HUDEP-2 (cell line): ENCODE data around the gene MEGF11.

Source experiments
- DNase-seq, 76 experiments: peaks; one replicate each; lab custom pipeline; 2025; ENCODE audit not compliant: unreplicated experiment in 76 of 76; lab: John Stamatoyannopoulos, UW

The MEGF11 gene

DNA sequence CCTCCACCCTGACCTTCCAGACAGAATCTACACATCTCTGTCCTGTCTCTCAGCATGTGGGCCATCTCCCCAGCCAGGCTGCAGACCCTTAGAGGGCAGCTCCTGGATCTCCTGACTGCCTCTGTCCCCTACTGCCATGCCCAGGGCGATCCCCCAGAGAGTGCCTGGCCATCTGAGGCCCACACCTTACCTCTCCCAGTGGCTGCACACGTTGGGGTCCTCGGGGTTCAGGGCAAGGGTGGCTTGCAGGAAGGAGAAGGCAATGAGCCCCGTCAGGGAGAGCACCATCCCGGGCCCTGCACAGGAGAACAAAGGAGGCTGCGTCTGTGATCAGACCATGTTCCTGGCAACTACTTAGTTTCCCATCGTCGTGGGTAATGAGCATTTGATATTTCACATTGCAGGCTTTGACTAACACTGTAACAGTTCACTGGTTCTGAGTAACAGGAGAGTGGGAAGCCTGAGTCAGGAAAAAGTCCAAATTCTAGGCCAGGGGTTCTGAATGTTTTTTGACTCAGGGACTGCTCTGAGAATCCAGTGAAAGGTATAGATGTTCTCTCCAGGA, 125.4 kb downstream of the MEGF11 start:
- no peak for DNase-seq

DNA sequence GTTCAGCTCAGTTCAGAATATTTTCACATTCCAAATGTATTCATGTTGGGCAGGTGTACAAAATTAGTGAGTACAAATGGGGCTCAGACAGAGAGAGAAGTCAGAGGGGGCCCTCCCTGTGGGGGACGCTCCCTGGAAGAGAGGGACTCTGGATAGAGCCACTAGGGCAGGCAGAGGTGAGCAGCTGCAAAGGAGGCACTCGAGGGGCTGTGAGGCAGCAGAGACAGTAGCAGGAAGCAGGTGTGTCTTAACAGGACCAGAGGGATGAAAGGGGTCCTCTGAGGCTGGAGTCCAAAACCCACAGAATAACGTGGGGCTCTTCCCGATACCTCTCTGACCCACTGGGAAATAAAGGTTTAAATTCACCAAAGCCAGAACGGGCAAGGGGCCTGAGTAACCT, 127.1 kb downstream of the MEGF11 start:
- no peak for DNase-seq

DNA sequence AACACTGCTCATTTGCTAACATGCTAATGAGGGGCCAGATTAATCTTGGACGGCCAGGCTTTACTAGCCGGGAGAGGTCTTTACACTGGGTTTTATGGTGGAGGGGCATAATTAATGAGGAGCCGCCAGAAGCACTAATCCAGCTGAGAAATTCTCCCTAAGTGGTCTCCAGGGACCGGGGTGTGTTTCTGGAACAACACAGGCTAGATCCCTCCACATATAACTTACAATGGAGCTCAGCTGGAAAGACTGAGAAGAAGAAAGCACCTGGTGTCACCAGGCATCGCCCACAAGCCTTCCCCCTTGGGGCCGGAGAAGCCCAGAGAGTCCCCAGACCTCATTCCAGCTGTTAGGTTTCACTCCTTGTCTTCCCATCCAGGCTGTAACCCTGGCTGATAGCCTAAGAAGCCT, 127.5 kb downstream of the MEGF11 start:
- no peak for DNase-seq

DNA sequence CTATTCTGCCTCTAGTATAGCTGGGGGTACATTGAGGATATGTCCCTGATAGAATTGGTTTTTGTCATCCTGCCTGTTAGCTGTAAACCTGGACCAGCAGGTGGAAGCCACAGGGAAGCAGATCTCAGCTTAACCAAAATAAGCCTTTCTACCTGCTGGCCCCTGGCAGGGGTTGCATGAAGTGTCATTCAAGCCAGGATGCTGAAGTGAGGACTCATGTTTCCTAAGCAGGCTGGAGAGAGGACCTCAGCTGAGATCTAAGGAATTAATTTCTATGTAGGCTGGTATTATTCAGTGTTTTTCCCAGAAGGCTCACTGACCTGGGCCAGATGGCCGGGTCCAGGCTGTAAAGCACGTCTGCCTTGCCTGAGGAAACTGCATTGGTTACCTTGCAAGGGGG, 128.9 kb downstream of the MEGF11 start:
- DNase-seq: no peak

DNA sequence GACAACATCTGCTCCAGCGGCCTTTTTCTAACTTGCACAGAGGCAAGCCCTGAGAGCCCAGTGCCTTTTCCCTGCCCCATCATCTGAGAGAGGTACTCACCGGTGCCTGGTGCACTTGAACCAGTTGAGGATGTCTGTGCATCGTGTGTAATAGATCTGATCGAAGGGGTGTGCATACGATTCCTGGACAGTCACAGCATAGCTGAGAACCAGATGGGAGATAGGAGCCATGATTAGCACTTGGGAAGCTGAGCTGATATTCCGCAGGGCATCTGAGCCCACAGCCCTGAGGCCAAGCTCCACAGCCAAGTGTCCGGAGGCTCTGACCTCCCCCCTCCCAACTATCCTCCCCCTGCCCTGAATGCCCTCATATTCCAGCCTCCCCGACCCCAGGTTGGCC, 129.8 kb downstream of the MEGF11 start:
- no peak for DNase-seq

DNA sequence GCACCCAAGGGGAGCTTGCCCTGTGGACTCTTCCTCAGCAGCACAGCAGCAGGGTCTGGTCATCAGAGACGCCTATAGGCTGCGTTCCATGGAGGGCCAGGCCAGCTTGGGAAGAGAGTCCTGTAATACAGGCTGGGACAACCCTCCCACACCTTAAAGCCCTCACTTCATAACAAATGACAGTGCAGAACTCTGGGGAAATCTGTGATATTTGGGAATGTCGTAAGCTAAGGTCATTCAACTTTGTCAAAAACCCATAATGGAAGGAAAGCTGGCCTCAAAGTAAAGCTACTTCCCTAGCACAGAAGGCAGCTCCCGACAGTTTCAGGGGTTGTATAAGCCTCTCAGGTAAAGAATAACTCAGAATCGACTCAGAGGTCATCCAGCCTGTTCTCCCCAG, 133.1 kb downstream of the MEGF11 start:
- no peak for DNase-seq

DNA sequence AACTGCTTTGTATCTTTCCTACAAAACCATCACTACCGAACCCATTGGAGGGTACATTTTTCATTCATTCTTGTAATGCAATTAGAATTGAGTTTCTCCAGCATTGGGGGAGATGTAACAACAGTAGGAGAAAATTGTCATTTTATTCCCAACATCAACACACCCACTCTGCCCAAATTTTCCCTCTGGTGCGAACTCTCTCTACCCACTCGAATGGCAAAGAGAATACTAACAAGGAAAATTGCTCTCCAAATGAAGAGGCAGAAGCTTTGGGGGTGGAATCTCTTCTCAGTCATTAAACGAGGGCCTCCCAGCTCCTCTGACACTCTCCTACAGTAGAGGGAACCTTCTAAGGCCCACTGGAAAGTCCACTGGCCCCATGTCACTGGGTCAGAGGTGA, 135.7 kb downstream of the MEGF11 start:
- DNase-seq: no peak

DNA sequence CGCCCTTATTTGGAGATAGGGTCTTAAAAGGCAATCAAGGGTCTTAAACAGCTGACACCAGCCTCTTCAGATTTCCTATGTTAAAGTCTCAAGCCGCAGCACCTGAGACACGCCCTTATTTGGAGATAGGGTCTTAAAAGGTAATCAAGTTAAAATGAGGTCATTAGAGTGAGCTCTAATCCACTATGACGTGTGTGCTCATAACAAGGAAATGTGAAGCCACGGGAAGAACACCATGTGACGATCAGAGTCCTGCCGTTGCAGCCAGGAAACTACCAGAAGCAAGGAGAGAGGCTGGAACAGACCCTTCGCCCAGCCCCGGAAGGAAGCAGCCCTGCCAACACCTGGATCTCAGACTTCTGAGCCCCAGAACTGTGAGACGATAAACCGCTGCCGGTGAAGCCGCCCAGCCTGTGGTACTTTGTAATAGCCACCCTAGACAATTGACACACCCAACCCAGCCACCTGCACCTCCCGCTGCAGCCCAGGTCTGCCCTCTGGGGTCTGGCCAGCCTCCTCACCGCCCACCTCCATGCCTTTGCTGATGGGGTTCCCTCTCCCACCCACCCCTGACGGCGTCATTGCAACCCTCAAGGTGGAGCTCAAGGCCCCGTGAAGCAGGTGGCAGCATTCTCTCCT, 137.9 kb downstream of the MEGF11 start:
- DNase-seq: no peak

DNA sequence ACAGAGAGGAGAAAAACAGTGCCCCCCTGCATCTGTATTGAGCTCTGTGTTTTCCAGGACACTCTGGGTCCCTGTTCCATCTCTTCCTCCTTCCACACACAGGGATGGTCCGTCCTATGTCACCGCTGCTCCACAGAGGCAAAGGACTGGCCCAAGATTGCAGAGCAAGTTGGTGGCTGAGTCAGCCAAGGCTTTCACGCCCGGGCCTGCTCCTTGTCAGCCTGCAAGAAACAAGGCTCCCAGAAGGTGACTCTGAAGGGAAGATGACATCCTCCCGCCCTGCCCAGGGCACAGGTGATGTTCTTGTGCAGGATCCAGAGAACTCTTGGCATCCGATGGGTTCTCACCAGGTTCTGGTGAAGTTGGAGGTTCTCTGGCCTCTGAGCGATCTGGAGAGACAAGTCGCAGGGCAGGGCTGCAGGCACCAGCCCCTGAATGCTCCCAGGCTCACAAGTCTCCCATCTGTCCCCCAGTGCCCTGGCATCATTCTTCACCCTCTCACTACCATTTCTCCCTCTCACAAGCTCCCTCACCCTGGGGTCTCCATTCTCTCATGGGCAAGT, 138.6 kb downstream of the MEGF11 start:
- no peak for DNase-seq

DNA sequence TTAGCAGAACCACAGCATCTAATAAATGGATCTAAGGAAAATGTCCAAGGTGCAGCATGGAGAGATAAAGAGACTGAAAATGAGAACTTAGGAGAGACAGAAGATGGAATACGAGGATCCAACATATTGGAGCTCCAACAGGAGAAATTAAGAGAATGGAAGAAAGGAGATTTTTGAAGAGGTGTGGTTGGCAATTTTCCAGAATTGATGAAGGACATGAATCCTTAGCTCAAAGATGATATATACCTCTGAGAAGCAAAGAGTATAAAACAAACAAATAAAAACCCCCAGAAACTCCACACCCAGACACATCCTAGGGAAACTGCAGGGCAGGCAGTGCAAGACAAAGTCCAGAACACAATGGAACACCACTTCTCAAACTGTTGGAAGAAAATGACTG, 141.2 kb downstream of the MEGF11 start:
- DNase-seq: no peak

DNA sequence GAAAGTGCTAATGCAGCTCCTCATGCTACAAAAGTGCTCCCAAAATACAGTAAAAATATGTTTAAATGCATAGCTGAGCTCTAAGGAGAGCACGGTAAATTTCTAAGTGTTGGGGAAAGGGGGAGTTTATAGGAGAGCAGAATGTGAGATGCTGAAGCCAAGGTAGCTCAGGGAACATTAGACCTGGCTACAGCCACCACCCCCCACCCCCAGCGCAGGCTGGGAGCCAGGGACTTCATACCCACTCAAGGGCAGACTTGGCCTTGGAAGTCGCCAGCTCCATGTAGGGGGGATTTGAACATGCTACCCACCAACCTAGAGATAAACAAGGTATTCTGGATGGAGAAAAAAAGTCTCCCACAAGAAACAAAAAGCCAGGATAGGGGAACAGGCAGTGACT, 142.2 kb downstream of the MEGF11 start:
- no peak for DNase-seq

DNA sequence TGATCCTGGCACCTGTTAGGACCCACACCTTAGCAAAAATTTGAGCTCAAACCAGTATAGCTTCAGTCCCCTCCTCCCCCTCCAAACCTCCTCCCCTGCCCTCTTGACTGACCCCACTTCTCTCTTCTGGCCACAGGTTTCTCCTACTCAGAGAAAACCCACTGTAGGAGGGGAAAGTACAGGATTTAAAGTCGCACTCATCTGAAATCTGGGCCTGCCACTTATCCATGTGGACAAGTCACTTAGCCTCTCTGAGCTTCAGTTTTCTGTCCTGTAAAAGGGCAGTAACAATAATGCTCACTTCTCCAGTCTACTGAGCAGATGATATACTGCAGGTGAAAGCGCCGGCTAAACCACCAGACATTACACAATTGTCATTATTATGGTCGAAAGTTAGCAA, 142.7 kb downstream of the MEGF11 start:
- no peak for DNase-seq

DNA sequence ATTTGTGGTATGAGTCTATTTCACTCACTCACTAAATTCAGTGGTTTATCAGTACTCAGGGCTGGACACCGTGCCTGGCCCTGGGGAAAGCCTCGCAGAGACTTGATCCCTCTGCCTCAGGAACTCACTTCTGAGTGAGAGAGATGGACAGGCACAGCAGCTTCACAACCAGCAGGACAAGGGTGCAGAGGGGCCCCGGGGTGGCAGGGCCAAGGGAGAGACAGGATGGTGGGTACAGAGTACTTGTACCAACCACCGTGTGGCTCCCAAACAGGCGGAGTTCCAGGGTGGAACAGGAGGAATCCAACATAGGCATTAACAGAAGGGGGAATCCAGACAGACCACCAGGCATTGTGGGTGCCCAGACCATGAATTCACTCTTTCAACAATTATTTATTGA, 143.7 kb downstream of the MEGF11 start:
- no peak for DNase-seq

DNA sequence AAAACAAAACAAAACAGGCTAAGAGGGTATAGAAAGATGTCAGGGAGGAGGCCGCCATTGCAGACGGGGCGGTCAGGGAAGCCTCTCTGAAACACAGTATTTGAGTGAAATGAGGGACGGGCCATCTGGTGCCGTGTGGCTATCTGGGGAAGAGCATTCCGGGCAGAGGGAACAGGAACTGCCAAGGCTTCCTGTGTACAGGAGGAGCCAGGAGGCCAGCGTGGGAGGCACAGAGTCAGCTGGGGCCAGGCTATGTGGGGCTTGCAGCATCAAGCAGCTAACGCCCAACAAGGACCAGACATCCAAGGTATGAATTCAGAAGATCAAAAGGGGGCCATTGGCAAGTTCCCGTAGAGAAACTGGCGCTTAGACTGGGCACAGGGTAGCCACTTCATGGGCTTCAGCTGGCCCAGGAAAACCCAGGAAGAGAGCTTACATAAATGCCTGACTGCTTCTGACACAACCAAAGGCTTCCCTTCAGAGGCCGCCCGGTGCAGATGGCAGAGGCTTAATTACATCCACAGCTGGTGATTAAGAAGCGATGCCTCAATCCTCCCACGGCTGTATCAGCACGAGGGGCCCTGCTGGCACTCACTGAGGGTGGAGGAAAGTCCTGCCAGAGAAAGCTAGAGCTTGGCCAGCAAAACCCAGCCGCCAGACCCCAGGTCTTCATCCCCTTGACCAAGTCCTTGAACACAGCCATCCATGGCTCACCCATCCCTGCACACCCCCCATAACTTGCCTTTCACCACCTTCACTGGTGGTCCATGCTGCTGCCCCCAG, 144.9 kb downstream of the MEGF11 start:
- DNase-seq: no peak

DNA sequence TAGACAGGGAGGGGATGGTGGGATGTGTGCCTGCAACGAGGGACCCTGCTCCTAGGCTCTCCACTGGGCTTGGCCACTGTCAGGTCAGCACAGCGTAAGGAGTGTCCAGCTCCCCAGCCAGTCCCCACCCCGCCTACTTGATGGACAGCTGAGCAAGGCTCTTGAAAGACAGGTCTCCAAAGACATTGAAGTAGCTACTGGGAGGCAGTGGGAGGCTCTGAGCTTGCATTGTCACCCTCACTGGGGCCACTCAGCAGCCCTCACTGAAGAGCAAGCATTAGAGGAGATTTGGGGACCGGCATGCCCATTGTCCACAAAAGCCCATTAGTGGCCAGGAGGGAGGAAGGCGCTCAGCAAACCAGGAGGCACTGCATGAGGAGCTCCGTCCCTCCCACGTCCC, 146.5 kb downstream of the MEGF11 start:
- no peak for DNase-seq

DNA sequence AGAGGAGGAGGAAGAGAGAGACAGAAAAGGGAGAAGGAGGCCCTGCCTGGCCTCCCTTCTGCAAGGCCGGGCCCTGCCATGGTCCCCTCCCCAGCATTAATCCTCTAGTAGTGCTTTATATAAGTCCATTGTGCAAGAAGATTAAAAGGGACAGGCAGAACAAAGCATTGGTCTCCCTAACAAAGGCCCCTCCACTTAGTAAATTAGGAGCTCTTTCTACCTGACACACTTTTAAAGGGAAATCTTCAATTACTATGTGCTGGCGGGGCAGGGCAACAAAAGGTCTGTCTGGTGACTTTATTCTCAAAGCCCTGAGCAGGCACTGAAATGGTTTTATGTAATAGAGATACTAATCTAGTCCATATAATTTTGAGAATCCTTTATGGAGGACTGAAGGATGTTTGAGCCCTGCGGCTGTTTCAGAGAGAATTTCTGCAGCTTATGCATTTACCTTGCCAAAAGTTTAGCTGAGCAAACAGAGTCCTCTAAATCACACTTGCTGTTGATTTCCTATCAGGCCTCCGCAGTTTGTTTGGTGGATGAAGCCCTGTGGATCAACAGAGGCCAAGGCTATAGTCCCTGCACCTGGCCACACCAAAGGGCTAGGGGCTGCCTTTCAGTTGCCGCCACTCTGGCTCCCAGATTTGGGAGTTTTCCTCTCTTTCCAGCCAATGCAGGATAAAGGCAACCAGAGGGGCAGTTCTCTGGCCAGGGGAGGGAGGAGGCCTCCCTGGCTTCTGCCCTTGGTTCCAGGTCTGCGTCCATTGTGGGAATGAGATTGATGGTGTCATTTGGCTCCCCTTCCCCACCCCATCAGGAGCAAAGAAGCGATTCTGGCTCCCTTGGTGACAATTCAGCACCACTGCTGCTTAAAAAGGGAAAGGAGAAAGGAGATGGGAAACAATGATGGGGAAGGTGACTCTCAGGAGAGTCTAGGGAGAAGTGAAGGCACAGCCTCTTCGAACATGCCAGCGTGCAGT, 148.0 kb downstream of the MEGF11 start:
- no peak for DNase-seq

DNA sequence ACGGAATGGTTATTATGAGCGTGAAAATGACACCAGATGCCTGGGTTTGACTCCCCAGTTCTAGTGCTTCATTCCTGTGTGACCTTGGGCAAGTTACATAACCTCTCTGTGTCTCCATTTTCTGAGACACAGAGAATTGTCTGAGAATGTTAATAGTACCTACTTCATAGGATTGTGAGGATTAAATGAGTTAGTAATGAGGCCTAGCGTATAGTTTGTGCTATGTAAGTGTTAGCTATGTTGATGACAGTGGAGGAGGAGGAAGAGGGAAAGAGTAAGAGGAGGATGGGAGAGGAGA, 150.3 kb downstream of the MEGF11 start:
- DNase-seq: no peak

DNA sequence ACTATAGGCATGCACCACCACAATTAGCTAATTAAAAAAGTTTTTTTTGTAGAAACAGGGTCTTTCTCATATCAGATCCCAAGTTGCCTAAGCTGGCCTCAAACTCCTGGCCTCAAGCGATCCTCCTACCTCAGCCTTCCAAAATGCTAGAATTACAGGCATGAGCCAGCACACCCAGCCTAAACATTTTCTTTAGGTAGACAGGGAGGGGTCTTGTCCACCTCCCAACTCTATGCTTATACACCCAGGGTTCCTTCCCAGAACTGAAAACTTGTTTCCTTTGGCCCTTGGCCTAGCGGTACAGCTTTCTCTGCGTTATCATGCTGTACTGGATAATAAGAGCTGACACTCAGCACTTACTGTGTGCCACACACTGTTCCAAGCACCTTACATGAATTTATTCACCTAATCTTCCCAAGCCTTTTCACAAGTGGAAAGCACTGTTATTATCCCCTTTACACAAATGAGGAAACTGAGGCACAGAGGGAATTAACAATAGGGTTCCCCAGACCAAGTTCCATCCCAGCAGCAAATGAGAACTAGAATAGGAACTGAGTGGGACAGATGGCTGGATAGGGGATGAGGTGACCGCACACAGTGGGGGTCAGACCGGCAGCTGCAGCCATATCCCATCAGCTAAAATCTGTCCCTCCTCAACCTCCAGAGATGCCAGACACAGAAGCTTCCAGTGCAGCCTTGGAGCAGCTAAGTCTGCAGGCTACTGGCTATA, 150.8 kb downstream of the MEGF11 start:
- no peak for DNase-seq

DNA sequence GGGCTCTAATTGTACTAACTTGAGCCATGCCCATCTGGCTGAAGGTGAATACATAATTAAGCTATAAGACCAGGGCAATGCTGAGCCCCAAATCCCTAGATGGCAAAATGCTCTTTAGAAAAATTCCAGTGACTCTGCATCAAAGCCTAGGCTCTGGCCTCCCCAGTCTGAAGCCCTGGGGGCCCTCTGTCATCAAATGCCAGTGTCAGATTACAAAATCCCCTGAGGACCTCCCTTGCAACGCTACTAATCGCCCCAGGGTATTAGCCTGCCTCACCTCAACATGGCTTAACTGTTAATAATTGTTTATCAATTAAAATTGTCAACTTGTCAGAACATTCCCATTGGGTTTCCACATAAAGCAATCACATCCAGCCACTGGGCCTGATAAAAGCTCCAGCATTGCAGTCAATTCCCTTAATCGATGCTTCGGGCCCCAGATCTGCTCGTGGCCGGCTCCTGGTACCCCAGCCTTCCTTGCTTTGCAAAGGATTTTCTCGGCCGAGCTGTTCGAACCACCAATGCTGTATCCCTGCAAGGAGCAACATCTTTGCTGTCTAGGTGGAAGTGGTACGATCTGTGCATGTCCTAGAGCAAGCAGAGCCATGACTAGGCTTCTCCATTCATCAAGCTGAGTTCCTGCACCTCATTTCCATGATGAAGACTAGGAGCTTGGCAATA, 151.7 kb downstream of the MEGF11 start:
- DNase-seq: no peak

DNA sequence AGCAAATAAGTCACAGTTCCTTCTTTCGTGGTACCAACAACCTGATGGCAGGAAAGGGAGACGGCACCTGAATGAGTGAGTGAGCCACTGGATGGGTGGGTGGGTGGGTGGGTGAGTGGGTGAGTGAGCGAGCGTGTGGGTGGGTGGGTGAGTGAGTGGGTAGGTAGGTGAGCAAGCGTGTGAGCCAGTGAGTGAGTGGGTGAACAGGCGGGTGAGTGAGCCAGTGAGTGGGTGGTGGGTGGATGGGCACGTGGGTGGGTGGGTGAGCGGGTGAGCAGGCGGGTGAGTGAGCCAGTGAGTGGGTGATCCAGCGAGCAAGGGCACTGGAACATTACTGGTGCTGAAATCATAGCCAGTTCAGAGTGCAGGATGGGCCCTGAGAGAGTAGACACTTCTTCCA, 152.8 kb downstream of the MEGF11 start:
- DNase-seq: no peak
